HEK293T (cell line): ENCODE results near the gene GALNT14.

ENCODE experiments used
- FOXM1 ChIP-seq: fragments of 450-650 bp; IDR thresholded peaks from 2 replicates; pipeline ENCODE4 v1.6.1; 2017; ENCODE audit warnings: mild to moderate bottlenecking, borderline replicate concordance
- NFRKB ChIP-seq: fragments of 450-650 bp; IDR thresholded peaks from 2 replicates; pipeline ENCODE4 v1.6.1; 2016; ENCODE audit warnings: mild to moderate bottlenecking, moderate library complexity
- PKNOX1 ChIP-seq: fragments of 450-650 bp; IDR thresholded peaks from 2 replicates; pipeline ENCODE4 v1.6.1; 2016
- SUZ12 ChIP-seq: fragments of 450-650 bp; IDR thresholded peaks from 2 replicates; pipeline ENCODE4 v1.6.1; 2016; ENCODE audit warnings: mild to moderate bottlenecking

GRCh38 chr2:30931841-30932407 is 206.3 kb downstream of the GALNT14 start:
- TF ChIP-seq PKNOX1 = no peak
- TF ChIP-seq SUZ12 = no peak
- no peak for TF ChIP-seq FOXM1
- TF ChIP-seq NFRKB = no peak
